Small intestine (tissue), 7 donors: ENCODE results near the gene SCN4B. TPM values are rescaled to one million over a fixed set of nuclear protein-coding genes. Genes with fewer than 3 reads are reported as not detected.

Experiments
- DNase-seq, 2 donors: peaks; one replicate each; pipeline versions ENCODE4 v3.0.0 to v3.0.0-alpha.2; 2013
- FAIRE-seq: peaks from 2 replicates; lab custom pipeline; 2012; peaks lifted over from hg19 to GRCh38; lab: Jason Lieb, UNC
- H3K27ac ChIP-seq, 3 donors: one replicate each; pipeline ENCODE4 v1.5.1; 2013; ENCODE audit warnings: low read length in 2 of 3, mild to moderate bottlenecking in 2 of 3, control low read depth in 1 of 3, inconsistent platforms in 1 of 3, low read depth in 1 of 3, moderate library complexity in 1 of 3
- H3K27me3 ChIP-seq, 3 donors: one replicate each; pipeline ENCODE4 v1.6.1; 2013; ENCODE audit warnings: low read length in 3 of 3, inconsistent platforms in 1 of 3; ENCODE audit not compliant: control insufficient read depth in 3 of 3, insufficient read depth in 3 of 3
- H3K36me3 ChIP-seq, 3 donors: one replicate each; pipeline ENCODE4 v1.6.1; 2013; ENCODE audit warnings: low read length in 3 of 3, inconsistent platforms in 1 of 3, low read depth in 1 of 3, mild to moderate bottlenecking in 1 of 3, moderate library complexity in 1 of 3; ENCODE audit not compliant: control insufficient read depth in 3 of 3, insufficient read depth in 2 of 3
- H3K4me1 ChIP-seq, 3 donors: one replicate each; pipeline ENCODE4 v1.6.1; 2013; ENCODE audit warnings: low read length in 2 of 3, inconsistent platforms in 1 of 3, low read depth in 1 of 3, mild to moderate bottlenecking in 1 of 3, moderate library complexity in 1 of 3; ENCODE audit not compliant: control insufficient read depth in 3 of 3, insufficient read depth in 2 of 3
- H3K4me3 ChIP-seq, 3 donors: one replicate each; pipeline ENCODE4 v1.5.1; 2013; ENCODE audit warnings: low read length in 3 of 3, control low read depth in 1 of 3, inconsistent platforms in 1 of 3, low read depth in 1 of 3, mild to moderate bottlenecking in 1 of 3, moderate library complexity in 1 of 3
- H3K9me3 ChIP-seq, 2 donors: one replicate each; pipeline ENCODE4 v1.6.1; 2013; ENCODE audit warnings: low read depth in 1 of 2, low read length in 1 of 2; ENCODE audit not compliant: control insufficient read depth in 2 of 2, insufficient read depth in 1 of 2
- WGBS, 3 donors: extraction: QIAGEN DNeasy Blood & Tissue Kit; methylation state at CpG; one replicate each; pipeline ENCODE4 v1.1.7; 2013; 5-methylcytosine and 5-hydroxymethylcytosine counted together
- polyA plus RNA-seq, 4 donors: library from polyadenylated mRNA; stranded (reverse) in 3 of 4; unstranded in 1 of 4; fragments of 200-250 nt in 3 of 4; fragments of 120-200 nt in 1 of 4; gene quantifications; one replicate each; pipeline versions ENCODE4 v1.2.1 to v1.2.3, GENCODE V29; 2013
- donor health status: healthy with polysubstance abuse.
- donor health status: control.
- donor health status: control.
- donor health status: Bipolar disorder and iron deficiency.
- donor health status: healthy.

SCN4B gene
- polyA plus RNA-seq, 4 donors = 0.45 to 3.8 (median 2.1) TPM

DNA sequence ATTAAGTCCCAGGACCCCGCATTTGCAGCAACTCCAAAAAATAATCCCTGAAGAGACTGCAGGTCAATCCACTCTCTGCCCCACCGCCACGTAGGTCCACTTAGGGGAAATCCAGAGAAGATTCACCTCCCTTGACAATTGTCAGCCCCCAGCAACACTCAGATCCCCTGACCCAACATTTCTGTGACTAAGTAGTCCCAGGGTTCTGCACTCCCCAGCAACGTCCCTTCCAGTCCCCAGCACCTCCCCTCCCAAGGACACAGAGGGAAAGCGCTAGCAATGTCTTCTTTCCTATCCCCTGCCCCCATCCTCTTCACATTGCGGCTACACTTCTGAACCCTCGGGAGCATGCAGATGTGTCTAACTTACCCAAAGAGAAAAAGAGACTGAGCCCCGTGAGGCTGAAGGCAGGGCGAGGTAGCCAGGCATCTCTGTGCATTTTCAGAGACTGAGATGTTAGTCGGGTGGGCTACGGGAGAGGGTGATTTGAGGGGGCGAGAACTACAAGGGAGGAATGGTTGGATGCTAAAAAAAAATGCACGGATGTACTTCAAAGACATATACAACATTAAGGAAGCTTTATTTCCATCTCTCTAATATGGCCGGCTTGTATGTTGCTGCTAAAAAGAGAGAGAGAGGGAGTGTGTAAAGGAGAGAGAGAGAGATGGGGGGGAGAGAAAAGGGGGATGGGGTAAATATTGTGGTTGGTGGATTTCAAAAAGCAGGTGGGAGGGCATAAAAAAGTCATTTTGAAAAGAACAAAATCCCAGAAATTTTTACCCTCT is 23.6 kb upstream of the SCN4B start, which contains the start of gene SCN2B:
Gene SCN2B, minus strand, starts transcription at position 647 of the 785 bp plus-strand sequence. Its CDS starts 208 bp downstream, at position 439.
- H3K9me3 ChIP-seq = no peaks in the 10 kb centered on the region
- peaks cover 0 to 34% (median 0%) of the 10 kb centered on the region in 3 donors for H3K27me3 ChIP-seq
- 36 to 54% (median 48%) methylated on average over 14 of the region's 14 CpGs for WGBS, 3 donors
- peaks cover 0 to 3% (median 0%) of the 10 kb centered on the region in 3 donors for H3K4me1 ChIP-seq
- peak within 1 kb of the TSS in 1 of 3 donors; percentile 33 for H3K4me3 ChIP-seq
- no peak within 1 kb of the TSS for H3K27ac ChIP-seq
- H3K36me3 ChIP-seq = no peaks in the 10 kb centered on the region
- no peak for DNase-seq
- FAIRE-seq = no peak

DNA sequence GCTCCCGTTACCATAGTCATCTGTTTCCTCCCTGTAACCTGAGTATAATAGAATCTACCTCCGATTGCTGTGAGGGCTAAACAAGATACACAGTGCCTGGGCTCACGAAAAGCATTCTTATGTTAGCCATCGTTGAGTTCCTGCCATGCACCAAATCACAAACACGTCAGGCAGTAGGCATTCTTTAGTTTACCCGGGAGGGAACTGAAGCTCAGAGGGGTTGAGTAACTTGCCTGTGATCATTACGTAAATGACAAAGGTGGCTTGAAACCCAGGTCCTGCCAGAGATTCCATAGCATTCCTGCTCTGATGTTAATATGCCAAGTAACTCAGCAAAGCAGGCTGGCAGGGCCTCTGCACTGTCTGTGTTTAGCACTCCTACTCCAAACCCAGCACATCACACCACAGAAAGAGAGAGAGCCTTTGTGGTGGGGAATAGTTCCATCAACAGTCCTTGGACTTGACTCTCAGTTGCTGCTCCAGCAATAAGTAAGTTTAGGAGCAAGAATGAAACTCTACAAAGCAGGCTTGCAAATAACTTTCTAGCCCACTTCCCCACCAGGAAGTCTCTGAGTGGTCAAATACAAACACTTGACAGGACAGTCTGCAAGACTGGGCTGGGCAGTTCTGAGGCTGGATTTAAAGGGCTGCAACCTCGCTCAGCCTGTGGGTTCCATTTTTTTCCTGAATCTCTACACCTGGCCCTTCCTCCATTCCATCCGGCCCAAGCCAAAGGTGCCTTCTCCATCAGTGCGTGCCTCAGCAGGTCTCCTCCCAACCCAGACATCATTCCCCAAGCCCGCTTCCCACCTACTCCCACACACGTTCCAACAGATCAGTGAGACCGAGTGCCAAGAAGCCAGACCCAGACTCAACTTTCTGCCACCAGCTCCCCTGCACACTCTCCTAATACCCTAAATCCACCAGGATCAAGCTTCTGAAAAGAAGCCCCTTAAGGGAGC is 22.7 kb upstream of the SCN4B start:
- WGBS, 3 donors = 64 to 75% (median 69%) methylated on average over 13 of the region's 13 CpGs
- no peaks in the 10 kb centered on the region for H3K36me3 ChIP-seq
- DNase-seq (no peak), FAIRE-seq (no peak)
- H3K4me1 ChIP-seq = peaks cover 0 to 3% (median 0%) of the 10 kb centered on the region in 3 donors
- H3K9me3 ChIP-seq = no peaks in the 10 kb centered on the region
- peaks cover 0 to 42% (median 0%) of the 10 kb centered on the region in 3 donors for H3K27me3 ChIP-seq
- H3K27ac ChIP-seq = no peak overlapping the region
- peak overlapping the region in 1 of 3 donors; percentile 33 for H3K4me3 ChIP-seq

DNA sequence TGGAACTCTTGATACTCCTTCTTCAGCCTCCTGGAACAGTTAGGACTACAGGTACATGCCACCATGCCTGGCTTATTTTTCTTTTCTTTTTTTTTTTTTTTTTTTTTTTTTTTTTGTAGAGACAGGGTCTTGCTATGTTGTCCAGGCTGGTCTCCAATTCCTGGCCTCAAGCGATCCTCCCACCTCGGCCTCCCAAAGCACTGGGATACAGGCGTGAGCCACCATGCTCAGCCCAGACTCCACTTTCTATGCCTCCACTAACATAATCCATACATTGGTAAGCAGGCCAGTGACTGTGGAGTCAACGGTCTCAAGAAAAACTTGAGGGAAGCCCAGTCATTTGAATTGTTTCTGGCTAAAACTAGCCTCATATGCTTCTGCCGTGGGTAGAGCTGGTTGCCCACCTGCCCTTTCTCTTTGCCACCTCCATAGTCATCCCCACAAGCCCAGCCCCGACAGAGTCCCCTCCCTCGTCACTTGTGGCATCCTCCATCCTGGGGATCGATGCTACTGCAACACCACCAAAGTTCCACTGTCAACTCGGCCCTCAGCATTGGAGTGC is 21.5 kb upstream of the SCN4B start:
- DNase-seq (no peak), FAIRE-seq (no peak)
- Histone ChIP-seq H3K9me3 (no peaks in the 10 kb centered on the region), H3K36me3 (peaks cover 0 to 2% (median 0%) of the 10 kb centered on the region in 3 donors), H3K27me3 (peaks cover 0 to 50% (median 0%) of the 10 kb centered on the region in 3 donors), H3K4me1 (peaks cover 0 to 4% (median 0%) of the 10 kb centered on the region in 3 donors), H3K4me3 (no peak overlapping the region), H3K27ac (no peak overlapping the region)
- whole genome bisulfite sequencing, 3 donors = 86 to 87% (median 86%) methylated on average over 9 of the region's 9 CpGs

DNA sequence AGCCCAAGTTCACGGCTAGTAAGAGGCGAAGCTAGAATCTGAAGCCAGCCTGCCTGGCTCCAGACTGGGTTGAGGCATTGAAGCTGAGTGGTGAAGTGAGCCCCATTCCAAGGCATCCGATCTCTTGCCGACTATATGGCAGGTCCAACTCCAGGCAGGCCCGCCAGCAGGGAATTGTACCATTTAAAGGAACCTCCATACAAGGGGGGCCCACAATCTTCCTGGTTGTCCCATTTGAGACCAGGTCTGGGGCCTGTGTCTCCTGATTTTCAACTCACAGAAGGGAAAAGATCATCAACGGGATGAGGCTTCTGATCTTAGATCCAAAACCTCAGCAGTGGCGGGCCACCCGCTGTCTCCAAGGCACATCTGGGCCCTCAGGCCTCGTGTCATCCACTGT is 19.7 kb upstream of the SCN4B start:
- Histone ChIP-seq H3K4me3 (no peak overlapping the region), H3K27ac (no peak overlapping the region), H3K4me1 (peaks cover 0 to 7% (median 0%) of the 10 kb centered on the region in 3 donors), H3K36me3 (peaks cover 0 to 4% (median 0%) of the 10 kb centered on the region in 3 donors), H3K9me3 (no peaks in the 10 kb centered on the region), H3K27me3 (peaks cover 0 to 62% (median 0%) of the 10 kb centered on the region in 3 donors)
- DNase-seq (no peak), FAIRE-seq (no peak)
- 86 to 91% (median 89%) methylated on average over 9 of the region's 9 CpGs for WGBS, 3 donors

DNA sequence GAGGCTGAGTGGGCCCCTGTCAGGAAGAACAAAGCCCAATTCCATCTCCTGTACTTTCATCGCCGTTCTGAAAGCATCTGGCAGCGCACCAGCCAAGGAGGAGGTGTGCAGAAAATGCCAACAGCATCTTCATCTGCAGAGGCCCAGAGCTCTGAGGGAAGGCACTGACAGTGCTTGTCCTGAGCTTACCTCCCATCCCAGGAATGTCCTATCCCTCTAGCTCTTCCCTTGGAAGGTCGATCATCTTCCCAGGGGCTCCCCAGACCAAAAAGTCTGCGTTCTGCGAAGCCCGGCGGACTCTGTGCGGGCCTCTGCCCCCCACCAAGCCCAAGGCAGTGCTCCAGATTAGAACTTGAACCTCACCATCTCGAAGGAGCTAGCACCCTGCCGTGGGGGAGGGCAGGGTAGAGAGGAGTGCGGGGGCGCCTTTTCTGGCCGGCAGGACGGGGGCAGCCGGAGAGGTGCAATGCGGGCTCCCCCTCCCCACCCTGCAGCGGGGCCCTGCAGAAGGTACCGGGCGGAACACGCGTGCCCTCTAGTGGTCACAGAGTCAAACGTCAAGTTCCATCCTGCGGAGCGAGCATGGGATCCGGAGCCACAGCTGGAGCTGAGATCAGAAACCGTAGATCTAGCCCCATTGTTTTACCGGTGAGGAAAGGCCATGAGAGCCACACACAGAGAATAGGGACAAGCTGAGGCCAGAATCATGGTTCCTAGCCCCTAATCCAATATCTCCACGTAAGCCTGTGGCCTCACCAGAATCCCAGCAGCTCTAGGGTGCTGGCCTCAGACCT is 18.8 kb upstream of the SCN4B start:
- H3K4me3 ChIP-seq = no peak overlapping the region
- peaks cover 0 to 7% (median 0%) of the 10 kb centered on the region in 3 donors for H3K4me1 ChIP-seq
- FAIRE-seq (no peak), DNase-seq (peak; percentile 61 to 81)
- H3K9me3 ChIP-seq = no peaks in the 10 kb centered on the region
- peaks cover 0 to 4% (median 0%) of the 10 kb centered on the region in 3 donors for H3K36me3 ChIP-seq
- H3K27me3 ChIP-seq = peaks cover 0 to 66% (median 0%) of the 10 kb centered on the region in 3 donors
- 6 to 10% (median 10%) methylated on average over 24 to 29 of the region's 29 CpGs for WGBS, 3 donors
- H3K27ac ChIP-seq = no peak overlapping the region

DNA sequence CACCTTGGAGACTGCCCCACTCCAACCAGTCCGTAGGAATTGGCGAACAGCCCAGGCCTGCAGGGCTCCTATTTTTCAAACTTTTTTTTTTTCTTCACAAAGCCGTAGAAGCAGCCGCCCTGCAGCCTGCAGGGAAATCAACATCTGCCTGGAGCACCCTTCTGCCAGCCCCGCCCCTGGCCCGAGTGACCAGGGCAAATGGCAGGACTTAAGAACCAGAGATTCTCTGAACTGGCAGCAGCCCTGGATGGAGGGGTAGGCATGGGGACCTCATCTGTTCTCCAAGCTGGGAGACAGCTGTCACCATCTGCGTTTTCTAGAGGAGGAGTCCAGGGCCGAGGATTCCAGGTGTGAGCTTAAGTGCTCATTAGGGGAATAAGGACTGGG is 18.3 kb upstream of the SCN4B start:
- peaks cover 0 to 68% (median 0%) of the 10 kb centered on the region in 3 donors for H3K27me3 ChIP-seq
- DNase-seq = no peak
- 43 to 53% (median 44%) methylated on average over 8 of the region's 8 CpGs for WGBS, 3 donors

DNA sequence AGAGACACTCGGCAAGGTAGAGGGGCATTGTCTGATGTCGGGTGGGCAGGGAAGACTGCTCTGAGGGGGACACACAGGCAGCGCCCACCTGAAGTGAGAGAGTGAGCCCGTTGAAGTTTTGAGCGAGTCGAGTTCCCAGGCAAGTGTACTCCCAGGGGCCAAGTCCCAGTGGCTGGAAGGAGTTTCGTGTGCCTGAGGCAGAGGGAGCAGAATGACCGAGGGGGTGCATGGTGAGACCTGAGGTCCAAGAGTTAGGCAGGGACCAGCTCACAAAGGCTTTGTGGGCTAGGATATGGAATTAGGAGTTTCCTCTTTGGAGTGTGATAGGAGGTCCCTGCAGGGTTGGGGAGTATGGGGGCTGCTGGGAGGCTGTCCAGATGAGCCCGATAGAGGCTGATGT is 17.6 kb upstream of the SCN4B start:
- peaks cover 0 to 63% (median 0%) of the 10 kb centered on the region in 3 donors for H3K27me3 ChIP-seq
- WGBS, 3 donors = 85 to 87% (median 85%) methylated on average over 9 of the region's 9 CpGs
- H3K36me3 ChIP-seq = peaks cover 0 to 4% (median 0%) of the 10 kb centered on the region in 3 donors
- H3K4me3 ChIP-seq = no peak overlapping the region
- H3K27ac ChIP-seq = no peak overlapping the region
- no peaks in the 10 kb centered on the region for H3K9me3 ChIP-seq
- no peak for DNase-seq
- FAIRE-seq = no peak
- H3K4me1 ChIP-seq = peaks cover 0 to 7% (median 0%) of the 10 kb centered on the region in 3 donors

More for the DNA sequence above, 18.3 kb upstream of the SCN4B start:
- Histone ChIP-seq H3K36me3 (peaks cover 0 to 4% (median 0%) of the 10 kb centered on the region in 3 donors), H3K9me3 (no peaks in the 10 kb centered on the region), H3K4me3 (no peak overlapping the region), H3K27ac (no peak overlapping the region), H3K4me1 (peaks cover 0 to 7% (median 0%) of the 10 kb centered on the region in 3 donors)
- no peak for FAIRE-seq
